GM21367 (cell line): ENCODE results near the gene KAZN.

ENCODE experiments used
- ATAC-seq: cut with Tn5 transposase; IDR thresholded peaks from one replicate; pipeline ENCODE4 v1.9.1; 2021; ENCODE audit not compliant: unreplicated experiment

KAZN gene

DNA sequence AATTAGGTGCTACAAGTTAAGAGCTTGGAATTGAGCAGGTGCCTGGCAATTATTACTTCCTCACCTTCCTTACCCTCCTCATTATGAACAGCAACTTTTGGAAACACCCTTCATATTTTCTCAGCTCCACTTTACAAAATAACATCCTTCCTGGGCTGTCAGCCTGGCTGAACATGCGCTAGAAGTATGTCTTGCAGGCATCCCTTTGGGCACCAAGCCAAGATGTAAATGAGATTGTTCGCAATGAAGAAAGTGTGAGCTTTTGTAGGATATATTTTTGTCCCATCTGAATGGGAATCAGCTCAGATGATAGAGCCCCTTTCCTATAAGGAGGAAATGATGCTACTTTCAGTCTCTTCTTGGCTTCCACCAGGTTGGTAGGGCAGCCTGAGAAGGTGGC lies 245.9 kb downstream of the KAZN start:
- ATAC-seq: no peak

GRCh38 chr1:14844923-14845617 lies 246.6 kb downstream of the KAZN start:
- no peak for ATAC-seq

- ATAC-seq: no peak
Observed at GRCh38 chr1:14845851-14846250, 247.4 kb downstream of the KAZN start.

- ATAC-seq: no peak
Observed at GRCh38 chr1:14846688-14847087, 248.2 kb downstream of the KAZN start.

DNA sequence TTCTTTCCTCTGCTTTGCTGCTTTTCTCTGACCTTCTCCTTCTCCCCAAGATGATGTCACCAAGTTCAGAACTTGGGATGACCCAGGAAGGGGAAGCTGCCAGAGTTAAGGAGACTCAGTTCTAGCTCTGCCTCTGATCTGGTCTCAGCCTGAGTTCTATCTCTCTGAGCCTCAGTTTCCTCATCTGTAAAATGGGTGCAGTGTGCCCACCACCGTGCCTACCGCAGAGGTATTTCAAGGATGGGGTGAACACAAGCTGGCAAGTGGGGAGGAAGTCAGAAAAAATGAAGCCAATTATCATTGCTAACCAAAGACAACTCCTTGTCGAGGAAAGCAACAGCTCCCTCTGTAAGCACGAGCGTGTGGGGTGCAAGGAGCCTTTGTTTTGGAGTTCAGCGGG lies 249.7 kb downstream of the KAZN start:
- no peak for ATAC-seq

DNA sequence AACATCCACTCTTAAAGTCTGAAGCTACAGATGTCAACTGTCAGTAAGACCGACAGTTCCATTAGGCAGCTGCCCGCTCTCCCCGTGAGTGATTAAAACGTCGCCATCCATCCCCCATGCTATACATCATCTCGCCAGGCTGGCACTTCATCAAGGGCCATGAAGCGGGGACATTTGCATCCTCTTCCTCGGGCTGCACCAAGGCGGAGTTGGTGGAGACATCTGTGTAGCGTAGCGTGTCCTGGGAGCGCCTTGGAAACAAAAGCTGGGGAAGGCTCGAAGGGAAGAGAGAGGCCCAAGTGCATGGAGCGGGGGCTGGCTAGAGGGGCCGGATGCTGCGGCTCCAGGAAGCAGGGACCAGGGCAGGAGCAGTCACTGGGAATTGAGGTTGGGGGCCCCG lies 250.1 kb downstream of the KAZN start:
- ATAC-seq: no peak

DNA sequence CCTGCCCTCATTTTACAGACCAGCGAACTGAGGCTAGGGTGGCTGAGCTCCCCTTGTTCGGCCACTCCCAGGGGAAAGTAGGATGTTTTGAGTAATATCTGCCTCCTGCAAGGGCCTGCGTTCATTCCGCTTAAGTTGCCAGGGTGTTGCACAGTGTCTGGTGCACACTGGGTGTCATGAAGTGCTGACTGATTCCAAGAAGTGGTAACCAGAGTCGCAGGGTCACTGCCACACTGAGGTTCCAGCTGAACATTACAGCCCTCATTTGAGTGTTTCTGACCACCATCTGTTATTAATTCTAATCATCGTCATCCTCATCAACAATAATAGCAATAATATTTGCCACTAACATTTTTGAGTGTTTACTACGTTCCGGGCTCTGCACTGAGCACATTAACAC lies 250.6 kb downstream of the KAZN start:
- ATAC-seq: no peak

DNA sequence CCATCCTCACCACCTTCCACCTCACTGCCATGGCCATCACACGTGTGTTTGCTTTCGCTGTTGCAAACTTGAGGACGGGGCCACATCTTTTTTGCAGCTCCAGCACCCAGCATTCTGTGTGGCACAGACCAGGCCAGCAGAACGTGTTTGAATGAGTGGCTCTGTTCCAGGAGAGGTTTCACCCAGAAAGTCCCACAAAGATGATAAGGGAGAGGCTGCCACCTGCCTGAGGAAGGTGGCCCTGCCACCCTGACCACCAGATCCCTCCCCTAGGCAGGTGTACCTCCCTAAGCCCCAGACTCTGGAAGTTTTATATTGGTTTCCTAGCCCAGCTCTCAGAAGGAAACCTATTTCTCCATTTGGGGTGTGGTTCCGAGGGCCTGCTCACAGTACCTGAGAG lies 252.1 kb downstream of the KAZN start:
- no peak for ATAC-seq

GRCh38 chr1:14851760-14852159 lies 253.3 kb downstream of the KAZN start:
- ATAC-seq: no peak

DNA sequence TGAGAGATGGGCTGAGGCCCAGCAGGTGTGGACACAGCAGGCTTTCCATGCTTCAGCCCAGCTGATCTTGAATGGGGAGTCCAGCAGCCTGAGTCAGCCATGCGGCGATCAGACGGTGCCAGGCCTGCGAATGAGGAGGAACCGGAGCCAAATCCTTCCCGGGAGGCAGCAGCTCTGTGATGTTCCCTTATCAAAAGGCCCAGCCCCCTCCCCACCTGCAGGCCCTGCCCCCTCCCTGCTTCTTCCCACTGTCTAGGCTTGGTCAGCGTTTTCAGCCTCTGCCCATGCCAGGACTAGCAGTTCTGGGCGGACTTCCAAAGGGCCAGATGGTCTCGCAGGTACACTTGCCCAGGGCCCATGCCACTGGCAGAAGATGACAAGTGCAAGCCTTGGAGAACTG lies 253.8 kb downstream of the KAZN start:
- no peak for ATAC-seq

GRCh38 chr1:14853518-14853917 lies 255.0 kb downstream of the KAZN start:
- no peak for ATAC-seq

DNA sequence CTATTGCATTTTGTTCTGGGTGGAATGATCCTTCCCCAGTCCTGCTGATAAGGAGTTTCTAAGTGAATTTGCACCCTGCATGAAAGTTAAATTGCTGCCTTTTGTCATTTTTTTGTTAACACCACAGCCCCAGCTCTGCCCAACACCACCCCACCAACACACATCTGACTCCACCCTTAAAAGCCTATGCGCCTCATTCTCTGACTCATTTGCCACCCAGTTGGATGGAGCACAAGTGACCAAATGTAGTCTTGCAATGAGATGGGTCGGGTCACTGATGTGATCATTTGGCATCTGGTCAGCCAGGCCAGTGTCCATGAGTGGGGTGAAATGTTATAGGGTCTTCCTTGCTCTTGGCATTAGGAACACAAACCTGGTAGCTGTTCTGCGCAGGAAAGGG lies 256.8 kb downstream of the KAZN start:
- ATAC-seq: no peak

DNA sequence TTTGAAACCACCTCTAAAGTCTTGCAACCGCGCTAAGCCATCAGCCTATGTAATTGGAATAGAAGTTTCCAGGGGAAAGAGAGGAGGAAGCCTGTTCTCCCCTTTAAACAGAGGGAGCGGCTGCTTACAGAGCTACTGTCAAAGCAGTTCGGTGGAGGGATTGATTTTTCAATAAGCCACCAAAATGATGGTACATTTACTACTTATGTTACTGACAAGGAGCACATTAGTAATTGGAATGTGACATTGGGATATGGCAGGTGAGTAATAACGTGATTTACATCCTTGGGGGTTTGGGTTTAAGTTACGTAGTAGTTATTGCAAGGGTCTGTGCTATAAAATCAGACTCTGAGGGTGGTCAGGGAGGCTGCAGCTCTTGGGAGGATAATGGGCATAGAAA lies 257.3 kb downstream of the KAZN start:
- ATAC-seq: no peak

DNA sequence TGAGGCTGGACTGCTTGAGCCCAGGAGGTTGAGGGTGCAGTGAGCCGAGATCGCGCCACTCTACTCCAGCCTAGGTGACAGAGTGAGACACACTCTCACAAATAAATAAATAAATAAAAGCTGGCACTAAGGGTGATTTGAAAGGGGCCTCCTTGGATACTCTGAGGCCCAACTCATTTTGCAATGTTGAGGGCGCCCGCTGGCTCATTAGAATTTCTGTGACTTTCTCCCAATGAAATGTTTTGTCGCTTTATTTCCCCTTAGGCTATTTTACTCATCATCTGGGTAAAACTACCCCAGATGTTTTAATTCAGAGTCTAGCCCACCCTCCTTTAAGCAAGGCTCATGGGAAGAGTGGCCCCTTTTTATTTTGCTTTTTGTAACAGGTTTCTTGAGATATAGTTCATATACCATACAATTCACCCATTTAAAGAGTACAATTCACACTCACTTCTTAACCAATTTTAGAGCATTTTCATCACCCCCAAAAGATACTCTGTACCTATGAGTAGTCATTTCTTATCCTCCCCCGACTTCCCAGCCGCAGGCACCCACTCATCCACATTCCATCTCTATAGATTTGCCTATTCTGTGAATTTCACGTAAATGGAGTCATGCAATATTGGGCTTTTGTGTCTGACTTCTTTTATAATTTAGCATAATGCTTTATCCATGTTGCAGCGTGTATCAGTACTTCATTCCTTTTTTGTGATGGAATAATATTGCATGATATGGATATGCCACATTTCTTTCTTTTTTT lies 259.1 kb downstream of the KAZN start:
- no peak for ATAC-seq

DNA sequence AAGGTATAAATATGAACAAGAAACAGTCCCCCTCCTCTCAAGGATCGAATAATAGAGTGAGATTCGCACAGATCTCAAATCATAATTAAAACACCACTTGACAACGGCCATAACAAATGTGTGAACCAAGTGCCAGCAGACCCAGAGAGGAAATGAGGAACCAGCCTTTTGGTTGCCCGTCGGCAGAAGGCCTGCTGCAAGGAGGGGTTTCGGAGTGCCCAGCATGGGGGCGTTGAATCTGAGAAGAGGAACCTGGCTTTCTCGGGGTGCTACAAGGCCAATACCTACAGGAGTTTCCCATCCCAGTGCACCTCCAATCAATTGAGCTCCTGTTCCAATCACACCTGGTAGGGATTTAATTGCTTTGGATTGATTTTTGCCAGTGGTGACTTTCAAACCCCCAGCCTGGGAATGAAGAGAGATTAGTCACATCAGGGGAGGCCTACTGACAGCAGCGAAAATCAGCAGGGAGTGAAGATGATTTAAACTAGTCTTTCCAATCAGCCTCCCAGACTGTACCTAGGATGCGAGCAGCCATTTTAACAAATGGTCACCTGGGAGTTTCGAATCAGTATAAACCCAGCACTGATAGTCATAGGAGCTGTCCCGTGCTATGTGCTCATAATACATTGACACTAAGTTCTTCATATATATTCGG lies 263.8 kb downstream of the KAZN start:
- ATAC-seq: no peak

DNA sequence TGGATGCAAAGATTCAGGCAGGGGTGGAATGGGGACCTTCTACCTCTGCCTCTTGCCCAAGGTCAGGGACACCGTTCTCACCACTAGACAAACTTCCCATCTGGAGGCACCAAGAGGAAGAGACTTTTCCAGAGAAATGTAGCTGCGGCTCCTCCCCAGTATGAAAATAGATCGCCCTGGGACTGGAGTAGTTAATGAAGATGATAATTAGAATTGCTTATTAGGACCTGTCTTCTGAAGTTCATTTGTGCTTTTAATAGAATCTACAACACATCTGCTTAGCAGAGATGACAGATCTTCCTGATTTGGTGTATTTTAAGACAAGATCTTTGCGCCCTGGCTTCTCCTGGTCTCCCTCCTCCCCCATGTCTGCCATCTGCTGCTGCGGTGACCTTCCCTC lies 266.6 kb downstream of the KAZN start:
- ATAC-seq: no peak

DNA sequence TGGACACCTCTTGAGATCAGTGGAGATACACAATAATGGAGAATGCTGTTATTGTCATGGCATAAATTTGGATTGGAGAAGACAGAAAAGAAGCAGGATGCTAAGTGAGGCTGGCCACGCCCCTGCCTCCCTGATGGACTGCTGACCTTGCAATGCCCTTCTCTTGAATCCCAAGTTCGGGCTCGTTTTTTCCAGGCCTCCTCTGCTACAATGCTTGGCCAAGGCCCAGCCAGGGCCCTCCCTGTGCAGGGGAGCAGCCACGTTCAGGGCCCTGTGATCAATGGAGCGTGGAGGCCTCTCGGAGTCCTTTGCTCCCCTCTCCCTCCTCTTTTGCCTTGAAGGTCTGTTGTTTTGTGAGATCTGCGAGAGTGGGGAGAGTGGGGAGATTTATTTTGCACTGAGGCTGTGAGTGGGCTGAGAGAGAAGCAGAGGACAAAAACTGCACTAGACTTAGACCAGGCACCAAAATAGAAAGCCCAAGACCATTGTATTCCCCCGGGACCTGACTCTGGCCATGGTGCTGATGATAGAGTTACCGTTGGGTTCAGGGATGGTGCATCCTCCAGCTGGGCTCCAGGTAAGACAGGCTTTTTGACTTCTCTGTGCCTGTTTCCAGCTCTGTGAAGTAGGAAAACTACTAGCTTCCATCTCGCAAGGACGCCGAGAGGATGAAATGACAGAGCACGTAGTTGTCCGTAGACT lies 268.6 kb downstream of the KAZN start:
- ATAC-seq: no peak

DNA sequence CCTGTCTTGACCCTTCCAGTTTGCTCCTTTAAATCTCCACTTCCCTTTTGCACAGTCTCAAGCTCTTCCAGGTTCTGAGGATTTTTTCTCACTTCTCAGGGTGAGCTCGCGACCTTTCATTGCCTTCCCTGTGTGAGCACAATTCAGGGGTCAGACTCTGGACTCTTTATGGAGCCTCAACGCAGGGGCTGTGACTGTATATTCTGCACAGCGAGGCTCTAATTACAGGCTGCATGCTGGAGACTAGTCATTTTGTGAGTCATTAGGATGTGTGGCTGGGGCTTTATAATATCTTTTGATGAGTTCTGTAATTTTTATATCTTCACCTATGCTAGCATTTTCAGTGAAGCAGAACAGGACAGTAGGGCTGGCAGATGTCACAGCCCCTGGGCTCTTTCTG lies 270.7 kb downstream of the KAZN start:
- no peak for ATAC-seq

- no peak for ATAC-seq
Observed at GRCh38 chr1:14871218-14871970, 272.9 kb downstream of the KAZN start.

DNA sequence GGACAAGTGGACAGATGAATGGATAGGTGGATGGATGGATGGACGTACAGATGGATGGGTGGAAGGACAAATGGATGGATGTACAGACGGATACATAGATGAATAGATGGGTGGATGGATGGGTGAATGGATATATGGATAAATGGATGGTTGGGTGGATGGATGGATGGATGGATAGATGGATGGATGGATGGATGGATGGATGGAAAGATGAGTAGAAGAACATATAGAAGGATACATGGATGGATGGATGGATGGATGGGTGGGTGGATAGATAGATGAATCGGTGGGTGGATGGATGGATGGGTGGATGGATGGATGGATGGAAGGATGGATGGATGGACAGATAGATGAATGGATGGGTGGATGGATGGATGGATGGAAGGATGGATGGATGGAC lies 274.3 kb downstream of the KAZN start:
- no peak for ATAC-seq

- ATAC-seq: no peak
Observed at GRCh38 chr1:14873677-14874076, 275.2 kb downstream of the KAZN start.
